LoVo (cell line): ENCODE results near the gene SIRPA.

ENCODE experiments used
- DNase-seq: peaks from one replicate; pipeline ENCODE4 v3.0.0-alpha.2; 2016; ENCODE audit warnings: low spot score

Gene SIRPA

DNA sequence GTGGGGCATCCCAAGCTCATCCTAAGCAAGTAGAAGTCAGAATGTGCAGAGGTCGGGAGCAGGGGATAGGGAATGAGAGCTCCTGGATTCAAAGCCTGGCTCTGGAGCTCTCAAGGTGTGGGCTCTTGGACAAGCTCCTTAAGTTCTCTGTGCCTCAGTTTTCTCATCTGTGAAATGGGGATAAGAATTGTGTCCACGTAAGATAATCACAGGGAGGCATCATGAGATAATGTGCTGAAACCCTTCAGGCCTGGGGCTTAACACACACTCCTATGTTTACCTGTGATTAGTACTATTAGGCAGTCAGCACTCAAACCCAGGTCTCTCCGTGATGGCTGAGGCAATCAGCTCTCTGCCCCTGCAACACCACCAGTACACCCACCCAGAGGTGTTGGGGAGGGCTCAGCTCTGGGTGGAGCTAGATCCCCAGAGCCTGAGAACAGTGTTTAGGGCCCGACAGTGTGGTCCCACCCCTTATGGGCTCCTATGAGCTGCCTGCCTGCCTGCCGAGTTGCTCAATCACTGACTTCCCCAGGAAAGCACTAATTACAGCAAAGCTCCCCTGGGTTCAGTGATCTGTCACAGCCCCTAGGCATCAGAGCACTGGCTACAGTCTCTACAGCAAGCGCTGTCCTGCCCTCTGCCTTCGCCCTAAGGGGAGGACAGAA lies 6.3 kb upstream of the SIRPA start:
- no peak for DNase-seq

DNA sequence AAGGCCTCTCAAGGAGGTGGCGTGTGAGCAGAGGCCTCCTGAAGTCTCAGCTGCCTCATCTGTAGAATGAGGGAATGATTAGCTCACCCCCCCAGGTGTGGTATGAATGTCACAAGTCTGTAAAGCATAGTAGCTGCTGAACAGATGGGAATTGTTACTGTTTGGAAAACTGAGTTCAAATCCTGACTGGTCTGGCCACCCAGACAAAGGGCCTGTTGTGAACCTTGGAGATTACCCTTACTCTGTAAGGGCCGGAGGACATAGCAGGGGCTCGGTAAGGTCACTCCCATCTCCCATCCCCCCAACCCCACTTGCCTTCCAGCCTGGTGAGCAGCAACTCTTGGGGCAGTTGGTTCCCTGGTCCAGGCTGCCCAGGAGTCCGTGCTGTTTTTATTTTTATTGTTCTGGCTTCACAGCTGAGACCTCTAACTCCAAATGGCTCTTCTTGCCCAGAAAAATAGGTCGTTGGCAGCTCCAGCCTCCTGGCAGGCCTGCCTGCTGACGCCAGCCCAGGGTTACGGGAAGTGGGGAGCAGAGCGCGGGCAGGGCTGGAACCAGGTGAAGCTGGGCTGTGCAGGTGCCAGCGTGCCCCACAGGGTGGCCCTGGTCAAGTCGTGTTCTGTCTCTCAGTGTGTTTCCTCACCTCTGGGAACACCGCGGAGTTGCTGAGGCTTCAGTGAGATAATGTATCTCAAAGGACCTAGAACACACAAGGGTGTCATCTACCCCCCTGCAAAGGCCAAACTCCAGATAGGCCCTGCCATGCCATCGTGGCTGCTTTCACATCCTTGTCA lies 4.5 kb upstream of the SIRPA start:
- no peak for DNase-seq

DNA sequence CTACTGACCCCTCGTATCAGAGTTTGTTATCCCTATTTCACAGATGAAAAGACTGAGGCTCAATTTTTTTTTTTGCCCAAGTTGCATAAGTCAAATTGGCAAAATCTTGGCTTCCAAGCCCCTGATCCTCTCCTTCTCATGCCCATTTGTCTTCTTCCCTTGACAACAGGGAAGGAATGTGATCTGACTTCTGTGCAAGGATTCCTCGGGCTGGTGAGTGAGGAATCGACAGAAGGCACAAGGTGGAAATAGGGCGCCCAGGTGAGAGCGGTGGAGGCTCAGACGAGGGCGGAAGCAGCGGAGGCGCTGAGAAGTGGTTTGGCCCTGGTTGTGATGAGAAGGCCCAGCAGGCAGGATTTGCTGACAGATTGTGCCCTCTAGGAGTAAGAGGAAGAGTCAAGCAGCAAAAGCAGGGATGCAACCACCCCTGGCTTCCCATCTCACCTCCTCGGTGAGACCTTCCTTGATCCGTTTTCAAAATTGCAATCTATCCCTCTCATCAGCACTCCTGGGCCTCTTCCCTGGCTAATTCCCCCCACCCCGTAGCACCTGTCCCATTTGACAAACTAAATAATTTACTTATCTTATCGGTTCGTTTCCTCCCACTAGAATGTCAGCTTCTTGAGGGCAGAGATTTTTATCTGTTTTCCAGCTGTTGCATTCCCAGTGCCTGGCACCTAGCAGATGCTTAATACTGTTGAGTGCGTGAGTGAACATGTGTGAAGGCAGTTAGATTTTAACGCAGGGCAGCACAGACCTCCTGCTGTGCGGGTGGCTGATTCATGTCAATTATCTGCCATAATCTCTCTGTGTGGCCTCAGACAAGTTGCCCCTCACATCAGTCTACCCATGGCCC lies 3.7 kb upstream of the SIRPA start:
- DNase-seq: no peak

DNA sequence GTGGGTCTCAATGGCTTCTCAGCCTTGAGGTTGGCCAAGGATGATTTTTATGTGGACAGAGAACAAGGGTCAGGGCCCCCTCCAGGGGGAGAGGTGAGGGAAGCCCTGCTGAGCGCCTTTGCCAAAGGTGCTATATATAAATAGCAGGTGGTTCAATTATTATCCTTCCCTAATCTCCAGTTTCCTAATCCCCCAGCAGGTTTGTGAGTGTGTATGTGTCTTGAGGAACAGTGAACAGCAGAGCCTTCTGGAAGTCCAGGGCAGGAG lies 3.2 kb upstream of the SIRPA start:
- no peak for DNase-seq

DNA sequence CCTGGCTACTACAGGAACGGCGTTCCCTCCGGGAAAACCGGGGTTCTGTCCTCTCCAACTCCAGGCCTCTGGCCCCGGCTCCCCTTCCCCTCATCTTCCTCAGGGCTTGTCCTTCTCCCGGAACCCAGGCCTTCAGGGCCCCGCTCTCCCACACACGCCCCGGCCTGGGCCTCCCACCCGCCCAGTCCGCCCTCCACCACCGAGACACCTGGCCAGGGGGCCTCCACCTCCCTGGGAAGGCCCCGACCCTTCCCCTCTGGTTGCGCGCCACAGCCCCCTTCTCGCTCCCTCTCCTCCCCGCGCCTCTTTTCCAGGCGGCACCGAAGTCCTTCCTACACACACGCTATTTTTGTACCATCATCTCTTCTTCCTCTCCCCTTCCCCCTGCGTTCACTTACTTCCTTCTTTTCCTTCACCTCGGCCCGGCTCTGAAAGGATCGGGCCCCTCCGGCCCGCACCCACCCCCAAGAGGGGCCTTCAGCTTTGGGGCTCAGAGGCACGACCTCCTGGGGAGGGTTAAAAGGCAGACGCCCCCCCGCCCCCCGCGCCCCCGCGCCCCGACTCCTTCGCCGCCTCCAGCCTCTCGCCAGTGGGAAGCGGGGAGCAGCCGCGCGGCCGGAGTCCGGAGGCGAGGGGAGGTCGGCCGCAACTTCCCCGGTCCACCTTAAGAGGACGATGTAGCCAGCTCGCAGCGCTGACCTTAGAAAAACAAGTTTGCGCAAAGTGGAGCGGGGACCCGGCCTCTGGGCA lies 1.3 kb upstream of the SIRPA start:
- DNase-seq: no peak

DNA sequence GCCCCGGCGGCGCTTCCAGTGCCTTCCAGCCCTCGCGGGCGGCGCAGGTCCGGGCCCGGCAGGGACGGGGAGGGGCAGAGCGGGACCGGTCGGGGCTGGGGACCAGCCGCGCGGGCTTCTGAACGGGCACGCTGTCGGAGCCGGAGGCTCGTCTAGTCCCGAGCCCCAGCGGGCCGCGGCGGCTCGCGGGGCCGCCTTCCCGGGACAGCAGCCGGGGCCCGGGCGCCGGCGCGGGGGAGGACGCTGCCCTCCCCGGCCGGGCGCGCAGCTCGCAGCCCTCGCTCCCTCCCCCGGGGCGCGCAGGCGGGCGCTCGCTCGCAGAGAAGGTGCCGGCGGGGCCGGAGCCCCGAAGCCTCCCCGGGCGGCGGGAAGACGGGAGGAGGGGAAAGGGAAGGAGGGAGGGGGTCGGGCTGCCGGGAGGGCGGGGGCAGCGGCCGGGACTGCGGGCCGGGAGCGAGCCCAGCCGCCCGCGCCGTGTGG lies 696 bp upstream of the SIRPA start:
- DNase-seq: no peak

DNA sequence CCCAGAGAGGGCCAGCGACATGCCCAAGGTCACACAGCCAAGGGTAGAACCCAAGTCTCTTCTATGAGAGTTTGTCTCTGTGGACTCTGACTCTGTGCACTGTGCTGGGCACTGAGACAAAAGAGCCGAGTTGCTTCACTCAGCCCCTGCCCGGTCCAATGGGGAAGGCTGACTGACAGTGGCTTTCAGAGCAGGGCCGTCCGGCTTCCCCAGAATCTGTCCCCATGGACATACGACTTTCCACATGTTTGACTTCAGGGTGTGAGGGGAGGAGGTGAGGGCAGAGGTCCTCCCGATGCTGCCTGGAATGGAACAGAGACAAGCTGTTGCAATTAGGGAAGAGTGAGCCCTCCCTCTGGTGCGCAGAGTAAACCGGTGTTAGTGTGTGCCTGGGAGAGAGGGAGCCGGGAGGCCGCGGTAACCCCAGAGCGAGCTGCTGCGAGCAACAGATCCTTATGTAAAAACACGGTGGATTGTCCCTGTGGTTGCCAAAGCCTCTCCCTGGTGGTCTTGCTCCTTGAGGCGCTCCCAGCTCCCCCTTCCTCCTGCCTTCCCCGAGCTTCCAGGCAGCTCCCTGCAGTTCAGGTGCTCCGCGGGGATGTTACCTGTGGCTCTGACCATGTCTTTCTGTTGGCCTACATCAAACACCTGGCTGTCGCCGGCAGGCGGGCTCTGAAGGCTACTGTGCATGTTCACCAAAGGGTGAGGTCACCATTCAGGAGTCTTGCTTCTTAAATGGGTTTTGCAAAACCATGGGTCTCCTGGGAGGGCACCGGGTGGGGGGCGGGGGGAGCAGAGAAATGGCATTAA lies 672 bp downstream of the SIRPA start:
- no peak for DNase-seq

DNA sequence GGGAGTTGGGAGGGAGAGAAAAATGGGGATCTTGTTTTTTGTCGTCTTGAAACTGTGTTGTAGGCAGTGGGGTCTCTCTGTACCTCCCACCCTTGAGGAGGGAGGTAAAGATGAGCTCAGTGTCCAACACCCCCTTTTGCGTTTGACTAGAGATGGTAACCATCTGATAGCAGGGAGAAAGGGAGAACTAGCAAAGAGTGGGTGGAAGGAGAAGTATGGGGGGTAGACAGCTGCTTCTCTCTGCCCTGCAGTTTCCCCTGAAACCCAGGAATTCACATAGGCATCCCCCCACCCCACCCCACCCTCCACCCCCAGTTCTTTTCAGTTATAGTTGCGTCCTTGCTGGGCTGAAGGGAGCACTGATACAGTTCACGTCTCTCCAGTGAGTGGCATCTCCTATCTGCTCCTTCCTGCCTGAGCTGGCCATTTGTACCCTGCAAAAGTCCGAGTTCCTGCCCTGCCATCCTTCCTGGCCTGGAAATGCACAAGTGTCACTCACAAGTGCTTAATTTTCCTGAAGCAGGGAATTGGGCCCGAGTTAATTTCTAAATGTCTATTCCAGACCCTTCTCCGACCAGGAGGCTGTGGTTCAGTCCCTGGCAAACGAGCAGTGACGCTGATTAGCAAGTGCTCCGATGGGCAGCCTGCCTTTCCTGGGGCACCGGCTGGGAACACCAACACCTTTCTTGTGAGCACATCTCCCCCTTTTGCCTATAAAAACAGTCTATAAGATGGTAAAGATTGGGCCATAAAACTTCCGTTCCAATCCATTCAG lies 1.5 kb downstream of the SIRPA start:
- no peak for DNase-seq

DNA sequence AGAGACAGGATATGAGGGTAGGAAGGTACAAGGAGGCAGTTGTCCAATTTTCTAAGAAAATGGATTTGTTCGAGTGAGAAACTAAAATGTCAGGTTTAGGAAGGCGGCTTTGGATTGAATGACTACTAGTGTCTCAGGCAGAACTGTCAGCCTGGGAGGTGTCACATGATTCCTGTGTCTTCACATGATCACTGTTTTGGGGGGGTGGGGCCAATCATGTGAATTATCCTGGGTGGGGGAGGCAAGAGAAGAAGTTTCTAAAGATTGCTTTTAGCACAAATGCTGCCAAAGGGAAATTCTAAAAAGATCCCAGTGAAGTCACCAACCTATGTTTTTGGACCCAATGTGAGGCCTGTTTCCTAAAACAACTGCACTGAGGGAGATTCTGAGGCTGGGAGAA lies 2.3 kb downstream of the SIRPA start:
- DNase-seq: no peak

DNA sequence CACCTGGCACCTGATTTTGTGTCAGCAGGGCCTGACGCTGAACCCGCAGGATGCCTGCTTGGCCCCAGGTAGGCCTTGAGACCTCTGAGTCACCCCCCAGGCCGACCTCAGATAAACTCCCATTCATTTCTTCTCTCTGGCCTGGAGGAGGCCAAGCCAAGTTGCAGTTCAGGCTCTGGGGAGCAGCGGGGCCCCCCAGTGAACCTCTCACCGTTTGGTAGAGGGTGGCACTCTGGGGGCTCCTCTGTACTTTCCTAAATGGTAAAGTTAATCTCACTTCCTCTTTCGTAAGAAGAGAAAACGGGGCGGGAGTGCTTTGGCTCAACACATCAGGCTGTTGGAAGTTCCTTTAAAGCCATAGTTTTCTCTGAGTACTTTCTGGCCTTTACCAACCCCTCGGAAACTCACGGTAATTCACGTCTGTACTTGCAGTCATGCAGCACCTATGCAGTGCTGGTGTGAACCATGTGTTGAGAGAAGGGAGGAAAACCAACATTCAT lies 2.8 kb downstream of the SIRPA start:
- DNase-seq: no peak

DNA sequence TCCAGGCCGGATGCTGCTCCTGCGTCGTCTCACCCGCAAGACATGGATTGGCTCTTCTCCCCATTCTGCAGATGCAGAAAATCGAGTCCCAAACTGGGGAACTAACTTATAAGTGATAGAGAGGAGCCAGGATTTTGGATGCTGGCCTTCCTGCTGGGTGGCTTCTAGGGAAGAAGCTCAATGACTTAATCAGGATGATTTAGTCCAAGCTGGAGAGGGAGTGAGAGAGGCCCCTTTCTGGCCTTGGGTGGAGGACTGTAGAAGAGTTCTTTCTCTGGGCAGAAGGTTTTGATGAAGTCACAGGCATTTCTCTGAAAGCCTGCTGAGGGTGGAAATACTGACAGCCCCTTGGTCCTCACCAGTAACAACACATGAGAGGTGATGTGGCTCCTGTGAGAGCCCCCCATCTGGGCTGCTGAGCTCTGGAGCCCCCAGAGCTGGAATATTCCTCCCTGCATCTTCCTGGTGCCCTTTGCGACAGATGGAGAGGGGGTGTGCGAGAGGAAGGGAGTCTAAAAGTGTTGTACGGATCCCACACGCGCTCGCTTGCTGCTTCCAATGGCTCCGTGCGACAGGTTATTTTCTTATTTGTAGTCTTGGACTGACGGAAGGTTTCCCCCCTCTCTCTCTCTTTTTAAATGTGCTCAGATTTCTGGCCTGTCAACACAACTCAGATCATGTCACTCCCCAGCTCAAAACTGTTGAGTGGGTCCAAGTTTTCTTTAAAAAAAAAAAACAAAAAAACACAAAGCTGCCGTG lies 3.5 kb downstream of the SIRPA start:
- no peak for DNase-seq

DNA sequence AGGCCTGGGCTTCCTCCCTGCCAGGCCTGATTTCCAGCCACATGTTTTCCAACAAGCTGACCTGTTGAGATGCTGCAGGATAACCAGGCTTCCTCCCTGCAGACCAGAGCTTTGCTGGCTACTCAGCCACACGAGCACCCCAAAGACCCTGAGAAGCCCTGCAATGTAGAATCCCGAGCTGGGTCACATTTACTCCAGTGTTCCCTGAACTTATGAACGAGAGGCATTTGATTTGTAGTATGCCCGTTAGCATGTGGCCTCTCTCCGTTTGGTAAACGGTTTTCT lies 4.0 kb downstream of the SIRPA start:
- no peak for DNase-seq

DNA sequence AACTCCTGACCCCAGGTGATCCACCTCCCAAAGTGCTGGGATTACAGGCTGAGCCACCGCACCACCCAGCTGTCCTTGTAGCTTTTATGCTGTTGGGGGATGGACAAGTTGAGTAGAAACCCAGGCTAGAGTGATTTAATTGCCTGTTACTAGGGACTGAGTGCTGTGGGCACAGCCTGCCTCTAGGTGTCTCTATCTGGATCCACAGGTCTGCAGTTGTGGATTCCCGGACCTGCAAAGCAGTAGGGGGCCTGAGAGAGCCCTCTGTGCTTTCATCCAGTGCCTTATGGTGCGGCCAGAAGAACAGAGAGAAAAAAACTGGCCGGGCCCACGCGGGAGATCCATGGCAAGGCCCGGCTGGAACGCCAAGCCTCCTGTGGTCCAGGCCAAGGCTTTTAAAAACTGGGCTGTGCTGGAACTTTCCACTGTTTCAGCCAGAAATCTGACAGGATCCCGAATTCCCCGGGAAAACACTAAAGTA lies 5.2 kb downstream of the SIRPA start:
- DNase-seq: peak; percentile 5

DNA sequence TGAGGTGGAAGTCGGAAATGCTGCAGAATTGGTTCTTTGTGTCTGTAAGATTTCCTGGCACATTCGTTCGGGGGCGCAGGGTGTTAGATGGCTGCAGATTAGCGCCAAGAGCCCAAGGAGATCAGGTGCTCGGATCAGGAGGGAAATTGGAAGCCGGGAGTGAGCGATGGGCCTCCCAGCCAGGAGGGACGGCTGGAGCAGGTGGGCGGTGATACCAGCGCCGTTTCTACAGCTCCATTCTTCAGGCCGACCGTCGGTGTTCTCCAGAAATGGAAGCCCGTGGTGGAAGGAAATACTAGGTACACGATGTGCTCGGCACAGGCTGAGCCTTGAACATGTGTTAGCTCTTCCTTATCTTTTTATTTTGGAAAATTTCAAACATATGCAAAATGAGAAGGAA lies 6.5 kb downstream of the SIRPA start:
- DNase-seq: no peak

DNA sequence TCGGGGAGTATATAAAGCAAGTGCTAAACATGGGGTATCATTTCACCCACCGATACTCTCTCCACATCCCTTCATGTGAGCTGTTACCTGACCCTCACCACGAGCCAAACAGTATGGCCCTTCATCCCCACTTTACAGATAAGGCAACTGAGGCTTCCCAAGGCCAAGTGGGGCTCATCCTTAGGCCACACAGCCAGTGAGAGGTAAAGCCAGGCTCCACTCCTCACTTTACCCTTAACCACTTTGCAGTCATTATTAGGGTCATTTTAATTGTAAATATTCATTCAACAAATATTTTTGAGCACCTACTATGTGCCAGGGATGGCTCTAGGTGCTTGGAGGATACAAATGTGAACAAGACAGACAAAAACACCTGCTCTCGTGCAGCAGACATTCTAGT lies 7.0 kb downstream of the SIRPA start:
- no peak for DNase-seq

DNA sequence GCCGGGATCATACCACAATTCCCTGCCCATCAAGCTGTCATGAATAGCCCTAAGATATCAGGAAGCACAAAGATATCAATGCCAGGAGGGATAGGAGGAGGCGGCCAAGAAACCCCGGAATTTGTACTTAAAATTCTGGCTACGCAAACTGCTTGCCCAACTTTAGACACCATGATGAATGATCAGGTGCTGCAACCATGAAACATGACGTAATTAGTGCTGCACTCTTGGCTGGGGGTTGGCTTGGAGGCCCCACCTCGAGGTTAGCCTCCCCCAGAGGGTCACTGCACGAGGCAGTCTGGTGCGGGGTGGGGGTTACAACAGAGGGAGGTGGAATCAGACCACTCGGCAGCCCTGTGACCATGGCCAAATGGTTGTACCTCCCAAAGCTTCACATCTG lies 8.9 kb downstream of the SIRPA start:
- no peak for DNase-seq

DNA sequence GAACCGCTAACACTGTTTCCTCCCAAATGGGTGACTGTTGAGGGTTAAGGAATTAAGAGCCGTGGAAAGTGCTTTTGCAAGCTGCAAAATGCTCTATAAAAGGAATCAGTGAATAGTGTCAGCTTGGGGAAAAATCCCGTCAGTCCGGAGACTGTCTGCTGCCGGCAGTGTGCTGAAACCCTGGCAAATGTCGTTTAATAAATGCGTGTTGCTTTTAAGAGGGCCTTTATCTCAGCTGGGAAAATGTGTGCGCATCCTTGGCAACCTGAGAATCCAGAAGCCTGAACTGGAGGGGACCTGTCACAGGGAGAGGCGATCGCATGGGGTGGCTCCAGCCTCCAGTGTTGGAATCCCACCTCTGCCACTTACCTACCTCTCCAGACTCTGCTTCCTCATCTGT lies 9.8 kb downstream of the SIRPA start:
- DNase-seq: no peak

DNA sequence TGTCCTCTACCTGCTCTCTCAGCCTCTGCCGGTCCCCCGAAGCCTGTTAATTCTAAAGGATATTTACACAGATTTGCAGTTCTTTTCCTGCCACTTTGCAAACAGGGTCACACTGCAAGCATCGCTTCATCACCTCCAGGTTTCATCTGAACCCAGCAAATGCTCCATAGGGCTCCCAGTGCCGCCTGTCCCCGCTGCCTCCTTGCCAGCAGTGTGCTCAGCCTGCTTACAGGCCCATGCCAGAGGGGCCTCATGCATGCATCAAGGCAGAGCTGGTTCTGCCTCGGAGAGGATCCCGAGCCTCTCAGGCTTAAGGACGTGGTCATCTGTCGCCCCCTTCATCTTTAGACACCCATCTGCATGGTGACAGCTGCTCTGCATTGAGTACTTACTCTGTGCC lies 10.5 kb downstream of the SIRPA start:
- DNase-seq: no peak

DNA sequence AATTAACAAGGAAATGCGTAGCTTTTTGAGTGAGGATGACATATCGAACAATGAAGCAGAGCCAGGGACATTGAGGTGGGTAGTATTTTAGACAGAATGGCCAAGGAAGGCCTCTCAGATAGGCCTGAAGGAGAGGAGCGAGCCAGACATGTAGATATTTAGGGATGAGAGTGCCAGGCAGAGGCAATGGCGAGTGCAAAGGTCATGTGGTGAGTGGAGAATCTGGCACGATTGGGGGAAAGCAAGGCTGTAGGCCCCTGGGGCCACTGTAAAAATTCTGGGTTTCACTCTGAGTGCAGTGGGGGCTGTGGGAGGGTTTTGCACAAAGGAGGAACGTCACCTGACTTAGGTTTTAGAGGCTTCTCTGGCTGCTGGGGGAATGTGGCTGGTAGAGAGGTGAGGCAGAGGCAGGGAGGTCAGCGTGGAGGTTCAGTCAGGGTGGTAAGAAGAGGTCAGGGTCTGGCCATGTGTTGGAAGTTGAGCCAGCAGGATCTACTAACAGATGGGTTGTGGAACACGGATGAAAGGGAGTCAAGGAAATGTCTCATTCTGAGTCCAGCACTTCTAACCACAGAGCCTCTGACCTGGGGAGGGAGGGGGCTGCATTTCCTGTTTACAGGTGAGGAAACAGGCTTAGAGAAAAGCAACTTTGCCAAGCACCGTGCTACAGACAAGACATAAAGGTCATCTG lies 11.3 kb downstream of the SIRPA start:
- DNase-seq: no peak
